Heart right ventricle (tissue), 16 donors: ENCODE data around the gene SPACA9. TPM values are rescaled to one million over a fixed set of nuclear protein-coding genes. Genes with fewer than 3 reads are reported as not detected.

Source experiments
- ATAC-seq, 8 donors: fragments of 200-7000 bp; cut with Tn5 transposase; one replicate each; pipeline ENCODE4 v1.9.1; 2020; ENCODE audit warnings: mild to moderate bottlenecking in 8 of 8, moderate library complexity in 8 of 8, moderate number of reproducible peaks in 1 of 8
- DNase-seq, 2 donors: peaks; one replicate each; pipeline ENCODE4 v3.0.0-alpha.2; 2020
- H3K27ac ChIP-seq, 10 donors: fragments of 200-600 bp; sonication (generic) in 2 of 10; one replicate each; pipeline versions ENCODE4 v1.5.0 to v1.8.0; 2020 to 2022; ENCODE audit warnings: mild to moderate bottlenecking in 3 of 10
- H3K27me3 ChIP-seq, 7 donors: fragments of 200-600 bp; one replicate each; pipeline ENCODE4 v1.8.0; 2021 to 2022; ENCODE audit warnings: mild to moderate bottlenecking in 2 of 7
- H3K36me3 ChIP-seq, 9 donors: fragments of 200-600 bp; sonication (generic) in 1 of 9; one replicate each; pipeline versions ENCODE4 v1.5.0 to v1.8.0; 2020 to 2022; ENCODE audit warnings: mild to moderate bottlenecking in 2 of 9
- H3K4me1 ChIP-seq, 9 donors: fragments of 200-600 bp; sonication (generic) in 1 of 9; one replicate each; pipeline versions ENCODE4 v1.5.0 to v1.8.0; 2020 to 2022; ENCODE audit warnings: mild to moderate bottlenecking in 4 of 9
- H3K4me3 ChIP-seq, 10 donors: fragments of 200-600 bp; sonication (generic) in 2 of 10; one replicate each; pipeline versions ENCODE4 v1.5.0 to v1.8.0; 2020 to 2022; ENCODE audit warnings: mild to moderate bottlenecking in 7 of 10, moderate library complexity in 2 of 10
- H3K9me3 ChIP-seq, 11 donors: fragments of 200-600 bp in 10 of 11; sonication (generic) in 2 of 11; one replicate each; pipeline versions ENCODE4 v1.5.0 to v1.8.0; 2013 to 2022; ENCODE audit warnings: mild to moderate bottlenecking in 2 of 11, control low read depth in 1 of 11, moderate library complexity in 1 of 11
- CTCF ChIP-seq, 9 donors: fragments of 200-600 bp; sonication (generic) in 2 of 9; IDR thresholded peaks; one replicate each; pipeline versions ENCODE4 v1.5.0 to v1.8.0; 2021 to 2022; ENCODE audit warnings: antibody characterized with exemption in 9 of 9, mild to moderate bottlenecking in 5 of 9, moderate library complexity in 1 of 9
- WGBS, 2 donors: extraction: QIAGEN DNeasy Blood & Tissue Kit; methylation state at CpG; one replicate each; pipeline ENCODE4 v1.1.7; 2013; ENCODE audit warnings: inconsistent platforms in 1 of 2; 5-methylcytosine and 5-hydroxymethylcytosine counted together
- intact Hi-C, 10 donors: fragments of 100-400 bp; cut with DNase I; formaldehyde crosslinking; loops; one replicate each; pipeline versions ENCODE4 v1.11.1 to v1.14.2; 2022
- polyA plus RNA-seq, 2 donors: library from polyadenylated mRNA; stranded (reverse); fragments of 200-250 nt; gene quantifications; one replicate each; pipeline ENCODE4 v1.2.3, GENCODE V29; 2013
- total RNA-seq, 10 donors: library from RNA; stranded (reverse); fragmentation: NEBNext Ultra II Directional in 3 of 10; extraction: Animal tissue kit (Norgen Biotek cat#: 25700) in 3 of 10; gene quantifications; one replicate each; pipeline versions ENCODE4 v1.2.1 to v1.2.4, GENCODE V29; 2021 to 2023
- donor health status: Arrhythmogenic right ventricular cardiomyopathy.
- donor health status: ischemic (EF 13 %, LVEDD 7.1; RV severe dilation, severe dysfunction).
- donor health status: healthy with polysubstance abuse.
- donor health status: DM: no; HTN: yes; CAD: no.
- donor health status: DM: no; HTN: no; CAD: no.
- donor health status: ischemic (EF 25% LVEDD 6.9; RV normal size, moderate dysfunction).
- donor health status: ischemic (EF 25% LVEDD 5.7; RV mildly dilated, moderate dysfunction).
- donor health status: healthy.
- donor health status: DM: yes; HTN: yes; CAD: no.
- donor health status: Ischemic cardiomyopathy.
- donor health status: ischemic (EF 35%, LVEDD 5.7; RV mildly dilated, moderate dysfunction).
- donor health status: nonischemic (EF 11% LVEDD 7.7; RV severe dilation, severe dysfunction).
- donor health status: DM: yes; HTN: yes; CAD: no.
- donor health status: PGD.
- donor health status: ischemic (EF 29% LVEDD 5.4; RV normal size, mild dysfunction).
- donor health status: nonischemic (EF 23%, LVEDD 6.1; RV moderate dilation, normal function).

The SPACA9 gene
- total and polyA plus RNA-seq, 12 donors, result 1.7 to 10.1 (median 5.5) TPM

DNA sequence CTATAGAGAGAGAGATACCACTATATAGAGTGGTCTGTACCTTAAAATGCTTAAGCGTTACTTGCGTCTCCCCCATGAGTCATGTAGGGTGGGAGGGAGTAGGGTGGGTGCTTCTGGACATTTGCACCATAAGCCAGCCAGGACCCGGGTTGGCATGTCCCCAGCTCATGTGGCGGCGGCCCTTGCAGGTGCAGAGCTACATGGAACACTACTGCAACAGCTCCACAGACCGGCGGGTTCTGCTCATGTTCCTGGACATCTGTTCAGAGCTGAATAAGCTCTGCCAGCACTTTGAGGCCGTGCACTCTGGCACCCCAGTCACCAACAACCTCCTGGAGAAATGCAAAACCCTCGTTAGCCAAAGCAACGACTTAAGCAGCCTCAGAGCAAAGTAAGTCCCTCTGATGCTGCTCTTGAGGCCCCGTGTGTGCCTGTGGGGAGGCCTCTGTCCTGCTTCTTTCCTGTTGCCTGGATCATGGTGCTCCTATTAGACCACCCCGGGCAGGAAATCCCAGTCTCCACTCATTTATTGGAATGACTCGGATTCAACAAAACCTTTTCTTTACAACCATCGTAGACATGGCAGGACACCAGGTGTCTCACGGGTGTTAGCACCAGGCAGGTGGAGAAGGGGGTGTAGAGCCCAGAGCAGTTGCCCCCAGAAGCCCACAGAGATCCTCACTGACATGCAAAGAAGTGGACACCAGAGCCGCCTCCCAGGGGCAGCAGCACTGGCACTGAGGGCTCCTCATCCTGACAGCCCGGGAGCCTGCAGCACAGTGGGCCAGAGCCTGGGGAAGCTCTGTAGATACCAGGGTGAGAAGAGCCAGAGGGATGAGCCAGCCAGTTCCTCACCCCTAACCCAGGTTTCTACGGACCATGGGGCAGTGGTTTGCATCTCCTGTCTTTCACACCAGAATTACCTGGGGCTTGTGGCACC lies 8.8 kb downstream of the SPACA9 start:
- WGBS, 2 donors, result 88 to 90% methylated on average over 18 of the region's 18 CpGs
- no peak for ATAC-seq
- Histone ChIP-seq H3K9me3 (no peaks in the 10 kb centered on the region), H3K27ac (no peak overlapping the region), H3K4me1 (no peaks in the 10 kb centered on the region), H3K27me3 (no peaks in the 10 kb centered on the region), H3K4me3 (no peak overlapping the region), H3K36me3 (peaks cover 0 to 75% (median 0%) of the 10 kb centered on the region in 9 donors)
- intact Hi-C loops, result no loop called here
- DNase-seq, result no peak
- TF ChIP-seq CTCF (IDR thresholded peaks at IDR 0.05), result no peak

- no peak for DNase-seq
- ATAC-seq, result peak in 1 of 8 donors; percentile 10
- Histone ChIP-seq H3K4me1 (no peaks in the 10 kb centered on the region), H3K27ac (no peak overlapping the region), H3K36me3 (peaks cover 0 to 82% (median 0%) of the 10 kb centered on the region in 9 donors), H3K9me3 (no peaks in the 10 kb centered on the region), H3K4me3 (no peak overlapping the region), H3K27me3 (no peaks in the 10 kb centered on the region)
- WGBS, 2 donors, result 97% methylated on average over 18 of the region's 18 CpGs
- no peak for TF ChIP-seq CTCF (IDR thresholded peaks at IDR 0.05)
- intact Hi-C loops, result no loop called here
Measured at GRCh38 chr9:132888151-132888550, 9.5 kb downstream of the SPACA9 start.

GRCh38 chr9:132892400-132892799 lies 13.7 kb downstream of the SPACA9 start:
- Histone ChIP-seq H3K4me3 (no peak overlapping the region), H3K27me3 (no peaks in the 10 kb centered on the region), H3K4me1 (peaks cover 0 to 16% (median 8%) of the 10 kb centered on the region in 9 donors), H3K27ac (no peak overlapping the region), H3K9me3 (no peaks in the 10 kb centered on the region), H3K36me3 (peaks cover 0 to 97% (median 26%) of the 10 kb centered on the region in 9 donors)
- WGBS, 2 donors, result 74 to 79% methylated on average over 9 of the region's 9 CpGs
- intact Hi-C loops, result no loop called here
- ATAC-seq (no peak), DNase-seq (no peak)
- TF ChIP-seq CTCF (IDR thresholded peaks at IDR 0.05), result no peak

GRCh38 chr9:132894346-132894745 lies 15.6 kb downstream of the SPACA9 start:
- TF ChIP-seq CTCF (IDR thresholded peaks at IDR 0.05), result no peak
- Histone ChIP-seq H3K4me3 (no peak overlapping the region), H3K4me1 (peaks cover 0 to 16% (median 8%) of the 10 kb centered on the region in 9 donors), H3K27ac (no peak overlapping the region), H3K36me3 (peaks cover 0 to 97% (median 40%) of the 10 kb centered on the region in 9 donors), H3K9me3 (no peaks in the 10 kb centered on the region), H3K27me3 (no peaks in the 10 kb centered on the region)
- no peak for DNase-seq
- intact Hi-C loops, result no loop called here
- WGBS, 2 donors, result 86 to 89% methylated on average over 5 of the region's 5 CpGs
- ATAC-seq, result no peak
